Measurements from ENCODE around the gene MED13.
A peak's percentile ranks its signal among the peaks of the same experiment; 100 is the strongest.

The MED13 gene

GRCh38 chr17:62017496-62017895 is 47.6 kb downstream of the MED13 start:
- Histone ChIP-seq H3K36me3 (ENCODE audit: control insufficient read depth in 1 of 2, insufficient read depth in 2 of 2, low read depth in 1 of 2, low read length in 2 of 2) (peaks cover 18 to 60% of the 10 kb centered on the region in 2 experiments), H3K18ac (ENCODE audit: low read depth in 1 of 2, low read length in 2 of 2) (no peak overlapping the region), H3K4me1 (ENCODE audit: control insufficient read depth, insufficient read depth, low read depth, low read length) (peaks cover 4% of the 10 kb centered on the region), H3K4me3 (ENCODE audit: insufficient read depth in 1 of 2, low read depth in 1 of 2, low read length in 2 of 2) (no peak overlapping the region), H3K79me1 (replicated peaks; ENCODE audit: low read length, poor library complexity, severe bottlenecking) (peaks cover 6% of the 10 kb centered on the region), H2AK5ac (ENCODE audit: low read length, severe bottlenecking) (no peak overlapping the region), H3K23ac (ENCODE audit: low read length in 2 of 2) (no peak overlapping the region), H2AFZ (ENCODE audit: low read depth, low read length) (no peak overlapping the region), H2BK12ac (ENCODE audit: low read length in 2 of 2) (no peak overlapping the region), H4K91ac (ENCODE audit: low read length) (no peak overlapping the region), H3K27ac (ENCODE audit: low read length, poor library complexity, severe bottlenecking) (peak overlapping the region; percentile 82), H3K4me2 (ENCODE audit: low read length, poor library complexity, severe bottlenecking) (no peak overlapping the region), H2BK120ac (ENCODE audit: low read depth, low read length) (no peak overlapping the region), H4K8ac (ENCODE audit: low read length) (no peak overlapping the region), H2BK5ac (ENCODE audit: low read depth, low read length, poor library complexity, severe bottlenecking) (no peak overlapping the region), H3K14ac (ENCODE audit: low read length in 2 of 2) (no peak overlapping the region), H3K27me3 (ENCODE audit: control insufficient read depth in 1 of 2, insufficient read depth in 1 of 2, low read length in 2 of 2) (no peaks in the 10 kb centered on the region), H3K4ac (ENCODE audit: low read depth in 1 of 2, low read length in 2 of 2) (no peak overlapping the region), H2BK15ac (ENCODE audit: low read depth, poor library complexity, severe bottlenecking) (no peak overlapping the region), H3K9ac (ENCODE audit: low read length) (peak overlapping the region; percentile 53), H3K9me3 (ENCODE audit: control insufficient read depth, low read length) (no peaks in the 10 kb centered on the region)
- no CpG with 5 or more reads among the region's 1 CpG for WGBS
- no peak for DNase-seq

DNA sequence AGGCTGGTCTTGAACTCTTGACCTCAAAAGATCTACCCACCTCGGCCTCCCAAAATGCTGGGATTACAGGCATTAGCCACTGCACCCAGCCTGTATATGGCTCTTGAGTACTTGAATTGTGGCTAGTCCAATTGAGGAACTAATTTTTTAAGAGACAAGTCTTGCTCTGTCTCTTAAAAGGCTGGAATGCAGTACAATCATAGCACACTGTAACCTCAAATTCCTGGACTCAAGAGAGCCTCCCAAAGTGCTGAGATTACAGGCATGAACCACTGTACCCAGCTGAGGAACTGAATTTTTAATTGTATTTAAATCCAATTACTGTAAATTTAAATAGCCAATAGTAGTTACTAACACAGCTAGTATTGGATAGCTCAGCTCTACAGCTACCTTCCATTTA is 50.6 kb downstream of the MED13 start:
- H3K18ac ChIP-seq (ENCODE audit: low read depth in 1 of 2, low read length in 2 of 2): no peak overlapping the region
- no peak overlapping the region for H4K91ac ChIP-seq (ENCODE audit: low read length)
- no peak overlapping the region for H3K9ac ChIP-seq (ENCODE audit: low read length)
- H3K23ac ChIP-seq (ENCODE audit: low read length in 2 of 2): no peak overlapping the region
- no peak overlapping the region for H2BK5ac ChIP-seq (ENCODE audit: low read depth, low read length, poor library complexity, severe bottlenecking)
- H3K4me3 ChIP-seq (ENCODE audit: insufficient read depth in 1 of 2, low read depth in 1 of 2, low read length in 2 of 2): no peak overlapping the region
- no peak overlapping the region for H4K8ac ChIP-seq (ENCODE audit: low read length)
- peaks cover 18 to 69% of the 10 kb centered on the region in 2 experiments for H3K36me3 ChIP-seq (ENCODE audit: control insufficient read depth in 1 of 2, insufficient read depth in 2 of 2, low read depth in 1 of 2, low read length in 2 of 2)
- 100% methylated on average over 1 of the region's 1 CpG for WGBS
- H3K9me3 ChIP-seq (ENCODE audit: control insufficient read depth, low read length): no peaks in the 10 kb centered on the region
- H3K27ac ChIP-seq (ENCODE audit: low read length, poor library complexity, severe bottlenecking): no peak overlapping the region
- DNase-seq: no peak
- no peak overlapping the region for H2BK120ac ChIP-seq (ENCODE audit: low read depth, low read length)
- no peaks in the 10 kb centered on the region for H3K27me3 ChIP-seq (ENCODE audit: control insufficient read depth in 1 of 2, insufficient read depth in 1 of 2, low read length in 2 of 2)
- H3K14ac ChIP-seq (ENCODE audit: low read length in 2 of 2): no peak overlapping the region
- H2BK15ac ChIP-seq (ENCODE audit: low read depth, poor library complexity, severe bottlenecking): no peak overlapping the region
- H2BK12ac ChIP-seq (ENCODE audit: low read length in 2 of 2): no peak overlapping the region
- H2AK5ac ChIP-seq (ENCODE audit: low read length, severe bottlenecking): no peak overlapping the region
- no peak overlapping the region for H3K4me2 ChIP-seq (ENCODE audit: low read length, poor library complexity, severe bottlenecking)
- no peak overlapping the region for H3K4ac ChIP-seq (ENCODE audit: low read depth in 1 of 2, low read length in 2 of 2)
- H3K4me1 ChIP-seq (ENCODE audit: control insufficient read depth, insufficient read depth, low read depth, low read length): peaks cover 4% of the 10 kb centered on the region
- peaks cover 11% of the 10 kb centered on the region for H3K79me1 ChIP-seq (replicated peaks; ENCODE audit: low read length, poor library complexity, severe bottlenecking)
- no peak overlapping the region for H2AFZ ChIP-seq (ENCODE audit: low read depth, low read length)

GRCh38 chr17:62009220-62009619 is 55.9 kb downstream of the MED13 start:
- Histone ChIP-seq H3K18ac (ENCODE audit: low read depth in 1 of 2, low read length in 2 of 2) (no peak overlapping the region), H3K9ac (ENCODE audit: low read length) (no peak overlapping the region), H2AK5ac (ENCODE audit: low read length, severe bottlenecking) (no peak overlapping the region), H3K4ac (ENCODE audit: low read depth in 1 of 2, low read length in 2 of 2) (no peak overlapping the region), H3K4me1 (ENCODE audit: control insufficient read depth, insufficient read depth, low read depth, low read length) (no peaks in the 10 kb centered on the region), H3K4me3 (ENCODE audit: insufficient read depth in 1 of 2, low read depth in 1 of 2, low read length in 2 of 2) (no peak overlapping the region), H2BK120ac (ENCODE audit: low read depth, low read length) (no peak overlapping the region), H3K23ac (ENCODE audit: low read length in 2 of 2) (no peak overlapping the region), H2BK5ac (ENCODE audit: low read depth, low read length, poor library complexity, severe bottlenecking) (no peak overlapping the region), H3K79me1 (replicated peaks; ENCODE audit: low read length, poor library complexity, severe bottlenecking) (peaks cover 8% of the 10 kb centered on the region), H3K27me3 (ENCODE audit: control insufficient read depth in 1 of 2, insufficient read depth in 1 of 2, low read length in 2 of 2) (no peaks in the 10 kb centered on the region), H3K14ac (ENCODE audit: low read length in 2 of 2) (no peak overlapping the region), H4K91ac (ENCODE audit: low read length) (no peak overlapping the region), H2BK12ac (ENCODE audit: low read length in 2 of 2) (no peak overlapping the region), H3K27ac (ENCODE audit: low read length, poor library complexity, severe bottlenecking) (no peak overlapping the region), H2BK15ac (ENCODE audit: low read depth, poor library complexity, severe bottlenecking) (no peak overlapping the region), H4K8ac (ENCODE audit: low read length) (no peak overlapping the region), H3K36me3 (ENCODE audit: control insufficient read depth in 1 of 2, insufficient read depth in 2 of 2, low read depth in 1 of 2, low read length in 2 of 2) (peaks cover 25 to 81% of the 10 kb centered on the region in 2 experiments), H2AFZ (ENCODE audit: low read depth, low read length) (no peak overlapping the region), H3K9me3 (ENCODE audit: control insufficient read depth, low read length) (no peaks in the 10 kb centered on the region), H3K4me2 (ENCODE audit: low read length, poor library complexity, severe bottlenecking) (no peak overlapping the region)
- DNase-seq: no peak
- WGBS: no CpG with 5 or more reads among the region's 1 CpG

DNA sequence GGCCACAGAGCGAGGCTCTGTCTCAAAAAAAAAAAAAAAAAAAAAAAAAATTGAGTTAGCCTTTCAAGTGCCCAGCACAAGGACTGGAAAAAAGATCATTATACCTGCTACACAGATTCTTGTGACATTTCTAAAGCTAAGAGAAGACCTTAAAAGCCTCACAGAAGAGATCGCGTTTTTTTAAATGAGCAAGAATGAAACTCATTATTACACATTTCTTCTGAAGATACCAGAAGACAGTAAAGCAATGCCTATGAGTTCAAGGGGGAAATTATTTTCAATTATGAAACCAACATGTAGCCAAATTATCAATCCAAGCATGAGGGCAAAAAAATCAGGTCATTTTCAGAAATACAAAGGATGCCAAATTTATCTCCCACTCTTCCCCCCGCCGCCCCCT is 56.8 kb downstream of the MED13 start:
- no peak overlapping the region for H3K4me3 ChIP-seq (ENCODE audit: insufficient read depth in 1 of 2, low read depth in 1 of 2, low read length in 2 of 2)
- H2BK120ac ChIP-seq (ENCODE audit: low read depth, low read length): no peak overlapping the region
- H4K91ac ChIP-seq (ENCODE audit: low read length): no peak overlapping the region
- no peak overlapping the region for H2BK15ac ChIP-seq (ENCODE audit: low read depth, poor library complexity, severe bottlenecking)
- H3K4me1 ChIP-seq (ENCODE audit: control insufficient read depth, insufficient read depth, low read depth, low read length): no peaks in the 10 kb centered on the region
- WGBS: 83% methylated on average over 1 of the region's 5 CpGs
- H3K4ac ChIP-seq (ENCODE audit: low read depth in 1 of 2, low read length in 2 of 2): no peak overlapping the region
- H3K27ac ChIP-seq (ENCODE audit: low read length, poor library complexity, severe bottlenecking): no peak overlapping the region
- H3K14ac ChIP-seq (ENCODE audit: low read length in 2 of 2): no peak overlapping the region
- no peak overlapping the region for H4K8ac ChIP-seq (ENCODE audit: low read length)
- H3K27me3 ChIP-seq (ENCODE audit: control insufficient read depth in 1 of 2, insufficient read depth in 1 of 2, low read length in 2 of 2): no peaks in the 10 kb centered on the region
- H3K9ac ChIP-seq (ENCODE audit: low read length): no peak overlapping the region
- no peak overlapping the region for H2AFZ ChIP-seq (ENCODE audit: low read depth, low read length)
- H3K23ac ChIP-seq (ENCODE audit: low read length in 2 of 2): no peak overlapping the region
- peaks cover 24 to 81% of the 10 kb centered on the region in 2 experiments for H3K36me3 ChIP-seq (ENCODE audit: control insufficient read depth in 1 of 2, insufficient read depth in 2 of 2, low read depth in 1 of 2, low read length in 2 of 2)
- H3K79me1 ChIP-seq (replicated peaks; ENCODE audit: low read length, poor library complexity, severe bottlenecking): peaks cover 8% of the 10 kb centered on the region
- no peaks in the 10 kb centered on the region for H3K9me3 ChIP-seq (ENCODE audit: control insufficient read depth, low read length)
- H2AK5ac ChIP-seq (ENCODE audit: low read length, severe bottlenecking): no peak overlapping the region
- no peak overlapping the region for H3K4me2 ChIP-seq (ENCODE audit: low read length, poor library complexity, severe bottlenecking)
- no peak for DNase-seq
- H2BK5ac ChIP-seq (ENCODE audit: low read depth, low read length, poor library complexity, severe bottlenecking): no peak overlapping the region
- H2BK12ac ChIP-seq (ENCODE audit: low read length in 2 of 2): no peak overlapping the region
- H3K18ac ChIP-seq (ENCODE audit: low read depth in 1 of 2, low read length in 2 of 2): no peak overlapping the region
